GM23248 (cell line): Measurements from ENCODE around the gene AHI1.

ENCODE experiments used
- EZH2 ChIP-seq: fragments of 200-600 bp; sonication (generic); IDR thresholded peaks from 2 replicates; pipeline ENCODE4 v1.6.1; 2018; ENCODE audit warnings: antibody characterized with exemption, mild to moderate bottlenecking; ENCODE audit not compliant: insufficient read depth, poor library complexity, severe bottlenecking
- EZH2phosphoT487 ChIP-seq: fragments of 200-600 bp; sonication (generic); IDR thresholded peaks from 2 replicates; pipeline ENCODE4 v1.6.1; 2018; ENCODE audit warnings: antibody characterized with exemption, moderate library complexity, mild to moderate bottlenecking, low read depth; ENCODE audit not compliant: insufficient read depth

DNA sequence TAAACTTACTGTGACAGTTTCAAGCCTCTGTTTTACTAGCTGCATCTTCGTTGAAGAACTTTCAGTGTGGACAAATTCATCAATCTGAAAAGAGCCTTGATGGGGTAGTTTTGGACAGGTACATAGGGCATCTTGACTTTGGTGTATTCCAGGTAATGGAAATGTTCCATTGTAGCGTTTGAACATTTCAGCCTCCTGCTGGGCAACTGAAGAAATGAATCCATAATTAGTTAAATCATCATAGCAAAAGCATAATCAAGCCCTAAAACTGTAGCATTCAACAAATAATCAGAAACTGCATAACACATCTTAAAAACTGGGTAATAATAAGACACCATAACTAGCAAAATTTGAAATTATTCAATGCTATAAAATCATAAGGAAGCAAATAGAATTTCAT lies 86.2 kb downstream of the AHI1 start:
- TF ChIP-seq EZH2phosphoT487 (no peak), EZH2 (no peak)
